Metanephros (tissue), 2 donors: ENCODE results near the gene MICA. TPM values are rescaled to one million over a fixed set of nuclear protein-coding genes. Genes with fewer than 3 reads are reported as not detected.

Experiments
- small RNA-seq: library from RNA; depleted of rRNA; stranded (forward); fragments of <200 nt; gene quantifications from one replicate; pipeline ENCODE3, GENCODE V24; 2014; ENCODE audit warnings: low replicate concordance
- total RNA-seq: library from RNA; depleted of rRNA; stranded (reverse); fragments of >200 nt; gene quantifications from one replicate; pipeline ENCODE4 v1.2.3, GENCODE V29; 2014

Gene MICA
- total RNA-seq = 8.1 TPM

GRCh38 chr6:31403283-31404060, at the start of gene MICA:
Gene MICA, plus strand, starts transcription at chr6:31403595. Its CDS starts 38 bp downstream, at chr6:31403633.

GRCh38 chr6:31356946-31357466, 46.4 kb upstream of the MICA start, which contains the start of gene HLA-B:
Gene HLA-B, minus strand, starts transcription at chr6:31357179. Its CDS starts 21 bp downstream, at chr6:31357158.

Small RNA genes lying within 50 kb of the gene (small RNA-seq; reads per million reads assigned to genes)
- gene HLA-S = not detected
- not detected for gene MIR6891
- gene RF00019 = not detected
- not detected for gene RNU6-283P

Other genes starting within 250 kb of the MICA start
- gene CCHCR1, start 245.8 kb upstream of the MICA start, total RNA-seq = 27.2 TPM
- 16.8 TPM for gene TCF19, start 245.0 kb upstream of the MICA start, total RNA-seq
- gene POU5F1, start 232.9 kb upstream of the MICA start, total RNA-seq = 11.4 TPM
- 125 TPM for gene HLA-C, start 131.5 kb upstream of the MICA start, total RNA-seq
- gene HLA-B, start 46.4 kb upstream of the MICA start, total RNA-seq = 297 TPM
- 3.6 TPM for gene MICB, start 94.5 kb downstream of the MICA start, total RNA-seq
- 9.8 TPM for gene MCCD1, start 125.4 kb downstream of the MICA start, total RNA-seq
- gene DDX39B, start 138.4 kb downstream of the MICA start, total RNA-seq = 530 TPM
- gene ATP6V1G2, start 143.0 kb downstream of the MICA start, total RNA-seq = 2.2 TPM
- gene NFKBIL1, start 144.0 kb downstream of the MICA start, total RNA-seq = 26.4 TPM
- not detected for gene LTA, start 168.7 kb downstream of the MICA start, total RNA-seq
- 0.35 TPM for gene TNF, start 172.0 kb downstream of the MICA start, total RNA-seq
- 3.1 TPM for gene LTB, start 178.8 kb downstream of the MICA start, total RNA-seq
- gene LST1, start 182.7 kb downstream of the MICA start, total RNA-seq = 12.3 TPM
- gene NCR3, start 189.4 kb downstream of the MICA start, total RNA-seq = 0.35 TPM
- gene AIF1, start 211.6 kb downstream of the MICA start, total RNA-seq = 18.7 TPM
- 111 TPM for gene PRRC2A, start 217.1 kb downstream of the MICA start, total RNA-seq
- 208 TPM for gene BAG6, start 249.1 kb downstream of the MICA start, total RNA-seq